ENCODE measurements around the gene ARTN.

The ARTN gene

GRCh38 chr1:43910343-43910742 lies 23.3 kb upstream of the ARTN start:
- TF ChIP-seq, protein P1, sequence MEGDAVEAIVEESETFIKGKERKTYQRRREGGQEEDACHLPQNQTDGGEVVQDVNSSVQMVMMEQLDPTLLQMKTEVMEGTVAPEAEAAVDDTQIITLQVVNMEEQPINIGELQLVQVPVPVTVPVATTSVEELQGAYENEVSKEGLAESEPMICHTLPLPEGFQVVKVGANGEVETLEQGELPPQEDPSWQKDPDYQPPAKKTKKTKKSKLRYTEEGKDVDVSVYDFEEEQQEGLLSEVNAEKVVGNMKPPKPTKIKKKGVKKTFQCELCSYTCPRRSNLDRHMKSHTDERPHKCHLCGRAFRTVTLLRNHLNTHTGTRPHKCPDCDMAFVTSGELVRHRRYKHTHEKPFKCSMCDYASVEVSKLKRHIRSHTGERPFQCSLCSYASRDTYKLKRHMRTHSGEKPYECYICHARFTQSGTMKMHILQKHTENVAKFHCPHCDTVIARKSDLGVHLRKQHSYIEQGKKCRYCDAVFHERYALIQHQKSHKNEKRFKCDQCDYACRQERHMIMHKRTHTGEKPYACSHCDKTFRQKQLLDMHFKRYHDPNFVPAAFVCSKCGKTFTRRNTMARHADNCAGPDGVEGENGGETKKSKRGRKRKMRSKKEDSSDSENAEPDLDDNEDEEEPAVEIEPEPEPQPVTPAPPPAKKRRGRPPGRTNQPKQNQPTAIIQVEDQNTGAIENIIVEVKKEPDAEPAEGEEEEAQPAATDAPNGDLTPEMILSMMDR (IDR thresholded peaks at IDR 0.05; ENCODE audit: low read depth, low read length): no peak
- no peak for TF ChIP-seq EZH2phosphoT487 (IDR thresholded peaks at IDR 0.05; ENCODE audit: low read depth)
- Histone ChIP-seq H3K9me3 (ENCODE audit: insufficient read depth, low read length) (no peaks in the 10 kb centered on the region), H3K79me2 (ENCODE audit: low read length) (no peaks in the 10 kb centered on the region), H4K20me1 (ENCODE audit: insufficient read depth, low read length) (no peaks in the 10 kb centered on the region), H3K9ac (ENCODE audit: low read length) (no peak overlapping the region), H3K4me3 (ENCODE audit: low read length) (no peak overlapping the region), H3K4me2 (ENCODE audit: low read length) (no peak overlapping the region), H3K4me1 (ENCODE audit: low read length) (no peaks in the 10 kb centered on the region), H2AFZ (ENCODE audit: low read depth, low read length) (no peak overlapping the region), H3K27me3 (ENCODE audit: low read depth, low read length) (no peaks in the 10 kb centered on the region), H3K27ac (ENCODE audit: low read length) (no peak overlapping the region), H3K36me3 (replicated peaks; ENCODE audit: low read depth, low read length) (no peaks in the 10 kb centered on the region)

DNA sequence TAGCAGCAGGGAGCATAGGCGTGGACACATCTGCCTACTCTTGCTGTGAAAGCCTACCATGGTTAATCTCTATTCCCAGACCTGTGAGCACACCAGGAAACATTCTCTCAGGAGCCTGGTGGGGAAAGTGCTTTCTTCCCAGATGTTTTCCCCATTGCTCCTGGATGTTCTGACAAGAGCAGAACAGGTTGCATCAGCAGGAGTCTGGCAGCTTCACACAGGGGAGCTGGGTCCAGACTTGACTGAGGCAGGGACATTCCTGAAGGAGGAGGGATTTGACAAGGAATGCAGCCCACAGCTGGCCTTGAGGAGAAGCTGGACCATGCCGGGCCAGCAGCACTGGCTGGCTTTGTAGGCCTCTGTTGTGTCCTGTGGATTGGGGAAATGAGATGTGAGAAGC lies 21.0 kb upstream of the ARTN start:
- no peak overlapping the region for H2AFZ ChIP-seq (ENCODE audit: low read depth, low read length)
- no peak overlapping the region for H3K4me3 ChIP-seq (ENCODE audit: low read length)
- H3K9ac ChIP-seq (ENCODE audit: low read length): no peak overlapping the region
- H3K27me3 ChIP-seq (ENCODE audit: low read depth, low read length): no peaks in the 10 kb centered on the region
- no peaks in the 10 kb centered on the region for H3K79me2 ChIP-seq (ENCODE audit: low read length)
- H3K36me3 ChIP-seq (replicated peaks; ENCODE audit: low read depth, low read length): no peaks in the 10 kb centered on the region
- H3K4me1 ChIP-seq (ENCODE audit: low read length): no peaks in the 10 kb centered on the region
- no peaks in the 10 kb centered on the region for H3K9me3 ChIP-seq (ENCODE audit: insufficient read depth, low read length)
- TF ChIP-seq, protein P1 (IDR thresholded peaks at IDR 0.05; ENCODE audit: low read depth, low read length): no peak
- TF ChIP-seq EZH2phosphoT487 (IDR thresholded peaks at IDR 0.05; ENCODE audit: low read depth): no peak
- no peak overlapping the region for H3K27ac ChIP-seq (ENCODE audit: low read length)
- H3K4me2 ChIP-seq (ENCODE audit: low read length): no peak overlapping the region
- no peaks in the 10 kb centered on the region for H4K20me1 ChIP-seq (ENCODE audit: insufficient read depth, low read length)

DNA sequence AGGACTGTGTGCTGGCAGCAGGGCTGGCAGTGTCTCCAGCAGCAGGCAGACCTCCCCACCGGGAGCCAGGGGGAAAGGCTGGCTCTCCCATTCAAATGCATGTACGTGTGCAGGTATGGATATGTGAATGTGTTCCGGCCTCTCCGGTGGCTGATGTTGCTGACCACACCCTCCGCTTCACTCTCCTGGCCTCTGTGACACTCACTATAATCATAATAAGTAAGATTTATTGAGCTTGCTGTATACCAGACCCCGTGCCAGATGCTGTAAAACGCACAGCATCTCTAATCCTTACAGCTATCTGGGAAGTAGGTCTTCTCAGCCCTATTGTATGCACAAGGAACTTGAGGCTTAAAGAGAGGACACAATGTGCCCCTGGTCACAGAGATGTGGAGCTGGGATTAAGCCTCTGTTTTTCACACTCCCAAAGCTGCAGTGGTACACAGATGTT lies 20.5 kb upstream of the ARTN start:
- H3K9ac ChIP-seq (ENCODE audit: low read length): no peak overlapping the region
- H3K4me2 ChIP-seq (ENCODE audit: low read length): no peak overlapping the region
- H3K9me3 ChIP-seq (ENCODE audit: insufficient read depth, low read length): no peaks in the 10 kb centered on the region
- H3K36me3 ChIP-seq (replicated peaks; ENCODE audit: low read depth, low read length): no peaks in the 10 kb centered on the region
- no peaks in the 10 kb centered on the region for H3K79me2 ChIP-seq (ENCODE audit: low read length)
- no peaks in the 10 kb centered on the region for H3K4me1 ChIP-seq (ENCODE audit: low read length)
- no peak overlapping the region for H3K4me3 ChIP-seq (ENCODE audit: low read length)
- H4K20me1 ChIP-seq (ENCODE audit: insufficient read depth, low read length): no peaks in the 10 kb centered on the region
- no peaks in the 10 kb centered on the region for H3K27me3 ChIP-seq (ENCODE audit: low read depth, low read length)
- H3K27ac ChIP-seq (ENCODE audit: low read length): no peak overlapping the region
- TF ChIP-seq, protein P1 (IDR thresholded peaks at IDR 0.05; ENCODE audit: low read depth, low read length): no peak
- no peak for TF ChIP-seq EZH2phosphoT487 (IDR thresholded peaks at IDR 0.05; ENCODE audit: low read depth)
- no peak overlapping the region for H2AFZ ChIP-seq (ENCODE audit: low read depth, low read length)

DNA sequence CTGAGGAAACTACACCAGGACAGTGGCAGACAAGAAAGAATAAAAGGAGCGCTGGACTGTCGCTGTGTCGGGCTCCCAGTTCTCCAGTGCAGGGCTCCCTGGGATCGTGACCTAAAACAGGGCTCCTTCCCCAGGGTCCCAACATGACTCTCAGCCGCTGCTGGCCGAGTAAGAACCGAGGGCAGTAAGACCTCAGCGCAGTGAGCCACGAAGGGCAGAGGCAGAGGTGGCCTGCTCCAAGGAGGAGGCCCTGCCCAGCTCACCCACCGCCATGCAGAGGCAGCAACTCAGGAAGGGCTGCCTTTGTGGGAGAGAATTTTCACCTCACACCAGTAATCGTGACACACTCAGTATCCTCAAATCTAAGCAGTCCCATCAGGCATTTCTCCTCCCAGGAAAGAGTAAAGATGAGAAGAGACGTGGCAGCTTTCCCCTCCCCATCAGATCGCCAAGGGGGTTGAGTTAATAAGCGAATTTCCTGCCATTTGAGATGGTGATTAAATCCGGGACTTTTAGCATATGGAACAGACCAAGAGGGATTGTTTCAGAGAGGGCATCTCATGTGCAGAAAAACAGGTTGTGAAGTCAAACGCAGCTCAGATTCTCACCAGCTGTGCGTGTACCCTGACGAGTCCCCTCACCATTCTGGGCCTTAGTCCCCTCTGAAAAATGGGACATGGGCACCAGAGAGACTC lies 19.8 kb upstream of the ARTN start:
- Histone ChIP-seq H3K9ac (ENCODE audit: low read length) (no peak overlapping the region), H2AFZ (ENCODE audit: low read depth, low read length) (no peak overlapping the region), H3K9me3 (ENCODE audit: insufficient read depth, low read length) (no peaks in the 10 kb centered on the region), H3K27ac (ENCODE audit: low read length) (no peak overlapping the region), H3K79me2 (ENCODE audit: low read length) (no peaks in the 10 kb centered on the region), H3K27me3 (ENCODE audit: low read depth, low read length) (no peaks in the 10 kb centered on the region), H3K4me1 (ENCODE audit: low read length) (no peaks in the 10 kb centered on the region), H3K4me3 (ENCODE audit: low read length) (no peak overlapping the region), H4K20me1 (ENCODE audit: insufficient read depth, low read length) (no peaks in the 10 kb centered on the region), H3K36me3 (replicated peaks; ENCODE audit: low read depth, low read length) (no peaks in the 10 kb centered on the region), H3K4me2 (ENCODE audit: low read length) (no peak overlapping the region)
- TF ChIP-seq, protein P1 (IDR thresholded peaks at IDR 0.05; ENCODE audit: low read depth, low read length): no peak
- TF ChIP-seq EZH2phosphoT487 (IDR thresholded peaks at IDR 0.05; ENCODE audit: low read depth): no peak
